ENCODE results near the gene ANKRD33B. TPM values are rescaled to one million over a fixed set of nuclear protein-coding genes. Genes with fewer than 3 reads are reported as not detected.

The ANKRD33B gene
- total RNA-seq, 1 donor from 2014 or later: 14.2 TPM

DNA sequence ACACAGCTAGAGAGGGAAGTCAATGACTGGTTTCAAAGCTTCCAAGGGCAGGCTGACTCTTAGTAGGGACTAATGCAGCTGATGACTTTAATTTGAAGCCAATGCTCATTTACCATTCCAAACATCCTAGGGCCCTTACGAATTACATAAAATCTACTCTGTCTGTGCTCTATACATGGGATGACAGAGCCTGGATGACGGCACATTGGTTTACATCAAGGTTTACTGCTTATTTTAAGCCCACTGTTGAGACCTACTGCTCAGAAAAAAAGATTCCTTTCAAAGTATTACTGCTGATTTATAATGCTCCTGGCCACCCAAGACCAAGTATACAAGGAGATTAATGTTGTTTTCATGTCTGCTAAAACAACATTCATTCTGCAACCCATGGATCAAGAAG is 123.0 kb downstream of the ANKRD33B start:
- Histone ChIP-seq H3K27me3 (no peaks in the 10 kb centered on the region), H3K9me3 (no peaks in the 10 kb centered on the region), H3K36me3 (peaks cover 0 to 12% of the 10 kb centered on the region in 2 donors), H3K27ac (no peak overlapping the region), H3K4me1 (no peaks in the 10 kb centered on the region), H3K4me3 (no peak overlapping the region)
- intact Hi-C loops (cut with DNase I): no loop called here
- TF ChIP-seq POLR2AphosphoS5 (IDR thresholded peaks at IDR 0.05; ENCODE audit: insufficient read depth in 1 of 2, low read depth in 1 of 2): no peak
- TF ChIP-seq, protein P1, sequence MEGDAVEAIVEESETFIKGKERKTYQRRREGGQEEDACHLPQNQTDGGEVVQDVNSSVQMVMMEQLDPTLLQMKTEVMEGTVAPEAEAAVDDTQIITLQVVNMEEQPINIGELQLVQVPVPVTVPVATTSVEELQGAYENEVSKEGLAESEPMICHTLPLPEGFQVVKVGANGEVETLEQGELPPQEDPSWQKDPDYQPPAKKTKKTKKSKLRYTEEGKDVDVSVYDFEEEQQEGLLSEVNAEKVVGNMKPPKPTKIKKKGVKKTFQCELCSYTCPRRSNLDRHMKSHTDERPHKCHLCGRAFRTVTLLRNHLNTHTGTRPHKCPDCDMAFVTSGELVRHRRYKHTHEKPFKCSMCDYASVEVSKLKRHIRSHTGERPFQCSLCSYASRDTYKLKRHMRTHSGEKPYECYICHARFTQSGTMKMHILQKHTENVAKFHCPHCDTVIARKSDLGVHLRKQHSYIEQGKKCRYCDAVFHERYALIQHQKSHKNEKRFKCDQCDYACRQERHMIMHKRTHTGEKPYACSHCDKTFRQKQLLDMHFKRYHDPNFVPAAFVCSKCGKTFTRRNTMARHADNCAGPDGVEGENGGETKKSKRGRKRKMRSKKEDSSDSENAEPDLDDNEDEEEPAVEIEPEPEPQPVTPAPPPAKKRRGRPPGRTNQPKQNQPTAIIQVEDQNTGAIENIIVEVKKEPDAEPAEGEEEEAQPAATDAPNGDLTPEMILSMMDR (IDR thresholded peaks at IDR 0.05): no peak
- TF ChIP-seq POLR2A (IDR thresholded peaks at IDR 0.05): no peak
- no peak for DNase-seq (ENCODE audit: extremely low spot score in 2 of 2)

DNA sequence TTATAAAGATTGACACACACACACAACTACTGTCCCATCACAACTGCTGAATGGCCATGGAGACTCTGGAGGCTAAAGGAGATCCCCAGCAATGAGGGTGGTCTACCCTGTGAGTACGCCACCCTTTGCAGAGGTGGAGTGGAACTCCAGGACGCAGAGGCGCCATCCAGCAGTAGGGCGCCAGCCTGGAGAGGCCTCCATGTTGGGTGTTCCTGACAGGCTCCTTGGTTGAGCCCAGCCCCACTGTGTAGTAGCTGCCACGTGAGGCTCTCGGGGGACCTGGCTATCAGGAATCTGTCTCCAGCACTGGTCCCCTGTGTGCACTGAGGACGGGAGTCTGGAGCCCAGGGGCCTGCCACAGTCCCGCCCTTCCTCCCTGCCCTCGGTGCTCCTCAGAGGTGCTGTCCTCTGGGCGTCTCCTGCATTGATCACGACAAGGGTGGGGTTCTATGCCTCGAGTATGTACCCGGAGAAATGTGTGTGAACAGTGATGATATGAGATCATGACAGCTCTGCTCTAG is 124.8 kb downstream of the ANKRD33B start:
- H3K4me1 ChIP-seq: no peaks in the 10 kb centered on the region
- TF ChIP-seq, protein P1 (IDR thresholded peaks at IDR 0.05): no peak
- TF ChIP-seq POLR2AphosphoS5 (IDR thresholded peaks at IDR 0.05; ENCODE audit: insufficient read depth in 1 of 2, low read depth in 1 of 2) (no peak), POLR2A (IDR thresholded peaks at IDR 0.05) (no peak)
- no peaks in the 10 kb centered on the region for H3K9me3 ChIP-seq
- no peak for DNase-seq (ENCODE audit: extremely low spot score in 2 of 2)
- H3K4me3 ChIP-seq: no peak overlapping the region
- intact Hi-C loops (cut with DNase I): no loop called here
- no peaks in the 10 kb centered on the region for H3K27me3 ChIP-seq
- no peak overlapping the region for H3K27ac ChIP-seq
- no peaks in the 10 kb centered on the region for H3K36me3 ChIP-seq

DNA sequence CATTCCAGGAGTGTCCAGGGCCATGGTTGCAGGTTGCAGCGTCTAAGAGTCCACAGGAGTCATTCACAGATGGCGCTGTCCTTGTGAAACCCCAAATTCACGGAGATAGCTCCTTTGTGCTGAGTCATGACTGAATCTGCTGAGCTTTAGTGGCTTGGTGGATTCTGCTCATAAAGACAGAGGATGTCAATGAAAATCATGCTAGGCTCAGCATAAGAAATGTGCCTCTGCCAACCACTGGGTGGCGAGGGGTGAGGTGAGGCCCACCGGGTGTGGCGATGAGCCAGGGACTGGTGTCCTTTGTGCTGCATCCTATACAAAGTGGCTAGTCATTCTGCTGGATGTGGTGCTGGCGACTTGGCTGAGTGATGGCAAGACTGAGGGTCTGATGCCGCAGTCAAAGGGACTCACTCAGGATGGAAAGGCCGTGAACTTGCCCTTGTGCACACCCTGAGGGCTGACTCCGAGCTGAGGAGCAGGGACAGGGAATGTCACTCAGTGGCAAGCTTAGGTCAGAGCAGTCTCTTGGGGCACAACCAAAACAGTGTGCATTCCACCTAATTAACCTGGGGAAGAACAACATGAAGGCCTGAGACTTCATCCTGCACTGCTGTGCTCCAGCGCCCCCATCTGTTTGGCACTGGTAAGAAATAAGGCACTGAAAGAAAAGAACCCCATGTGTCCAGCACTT is 125.7 kb downstream of the ANKRD33B start:
- no peaks in the 10 kb centered on the region for H3K4me1 ChIP-seq
- no peak for TF ChIP-seq POLR2AphosphoS5 (IDR thresholded peaks at IDR 0.05; ENCODE audit: insufficient read depth in 1 of 2, low read depth in 1 of 2)
- TF ChIP-seq, protein P1 (IDR thresholded peaks at IDR 0.05): no peak
- no peak for TF ChIP-seq POLR2A (IDR thresholded peaks at IDR 0.05)
- H3K27me3 ChIP-seq: no peaks in the 10 kb centered on the region
- H3K36me3 ChIP-seq: no peaks in the 10 kb centered on the region
- no peak overlapping the region for H3K4me3 ChIP-seq
- no peak for DNase-seq (ENCODE audit: extremely low spot score in 2 of 2)
- no peaks in the 10 kb centered on the region for H3K9me3 ChIP-seq
- intact Hi-C loops (cut with DNase I): no loop called here
- no peak overlapping the region for H3K27ac ChIP-seq

GRCh38 chr5:10690460-10691440 is 126.9 kb downstream of the ANKRD33B start:
- H3K27me3 ChIP-seq: no peaks in the 10 kb centered on the region
- no peaks in the 10 kb centered on the region for H3K9me3 ChIP-seq
- TF ChIP-seq POLR2A (IDR thresholded peaks at IDR 0.05) (no peak), POLR2AphosphoS5 (IDR thresholded peaks at IDR 0.05; ENCODE audit: insufficient read depth in 1 of 2, low read depth in 1 of 2) (no peak)
- TF ChIP-seq, protein P1 (IDR thresholded peaks at IDR 0.05): no peak
- H3K27ac ChIP-seq: no peak overlapping the region
- no peak overlapping the region for H3K4me3 ChIP-seq
- no peaks in the 10 kb centered on the region for H3K36me3 ChIP-seq
- intact Hi-C loops (cut with DNase I): no loop called here
- H3K4me1 ChIP-seq: peaks cover 8% of the 10 kb centered on the region
- DNase-seq (ENCODE audit: extremely low spot score in 2 of 2): no peak

Measured in vagina (tissue), 2 donors.